ENCODE results near the gene ZNF670.

DNA sequence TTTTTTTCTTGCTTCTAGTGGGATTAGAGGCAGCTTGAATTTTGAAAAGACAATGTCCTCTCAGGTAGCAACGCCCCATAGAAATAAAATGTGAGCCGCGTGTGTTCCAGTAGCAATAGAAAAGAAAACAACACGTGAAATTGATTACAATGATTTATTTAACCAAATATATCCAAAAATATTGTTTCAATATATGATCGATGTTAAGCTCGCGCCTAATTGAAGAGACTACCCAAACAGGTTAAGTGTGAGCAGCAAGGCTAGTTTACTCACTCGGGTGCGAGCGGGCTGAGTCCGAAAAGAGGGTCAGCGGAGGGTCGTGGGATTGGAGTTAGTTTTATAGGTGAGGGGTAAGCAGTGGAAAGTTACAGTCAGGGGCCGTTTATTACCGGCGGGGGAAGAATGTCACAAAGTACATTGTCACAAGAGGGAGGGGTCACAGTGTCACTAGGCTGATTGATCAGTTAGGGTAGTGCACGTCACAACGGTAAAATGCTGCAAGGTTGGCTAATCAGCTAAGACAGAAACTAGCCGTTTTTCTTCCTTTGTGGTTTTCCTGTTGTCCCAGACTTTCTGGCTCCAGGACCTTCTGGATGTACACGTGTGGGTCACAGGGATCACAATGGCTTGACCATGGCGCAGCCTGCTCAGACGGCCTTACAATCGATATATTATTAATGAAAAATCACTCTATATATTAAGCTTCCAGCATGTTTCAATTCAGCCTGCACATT, 697 bp upstream of the ZNF670 start:
- TF ChIP-seq POLR2A (IDR thresholded peaks at IDR 0.05): no peak
- TF ChIP-seq, protein P1, sequence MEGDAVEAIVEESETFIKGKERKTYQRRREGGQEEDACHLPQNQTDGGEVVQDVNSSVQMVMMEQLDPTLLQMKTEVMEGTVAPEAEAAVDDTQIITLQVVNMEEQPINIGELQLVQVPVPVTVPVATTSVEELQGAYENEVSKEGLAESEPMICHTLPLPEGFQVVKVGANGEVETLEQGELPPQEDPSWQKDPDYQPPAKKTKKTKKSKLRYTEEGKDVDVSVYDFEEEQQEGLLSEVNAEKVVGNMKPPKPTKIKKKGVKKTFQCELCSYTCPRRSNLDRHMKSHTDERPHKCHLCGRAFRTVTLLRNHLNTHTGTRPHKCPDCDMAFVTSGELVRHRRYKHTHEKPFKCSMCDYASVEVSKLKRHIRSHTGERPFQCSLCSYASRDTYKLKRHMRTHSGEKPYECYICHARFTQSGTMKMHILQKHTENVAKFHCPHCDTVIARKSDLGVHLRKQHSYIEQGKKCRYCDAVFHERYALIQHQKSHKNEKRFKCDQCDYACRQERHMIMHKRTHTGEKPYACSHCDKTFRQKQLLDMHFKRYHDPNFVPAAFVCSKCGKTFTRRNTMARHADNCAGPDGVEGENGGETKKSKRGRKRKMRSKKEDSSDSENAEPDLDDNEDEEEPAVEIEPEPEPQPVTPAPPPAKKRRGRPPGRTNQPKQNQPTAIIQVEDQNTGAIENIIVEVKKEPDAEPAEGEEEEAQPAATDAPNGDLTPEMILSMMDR (IDR thresholded peaks at IDR 0.05): no peak

Data from ovary (tissue), 3 donors.